MM.1S (cell line): ENCODE results near the gene COLEC12.

ENCODE experiments used
- DNase-seq: peaks from one replicate; pipeline ENCODE4 v3.0.0-alpha.2; 2015
- H2AFZ ChIP-seq: fragments of 300-600 bp; sonication (generic); 2 replicates; pipeline ENCODE4 v1.6.0; 2016; ENCODE audit warnings: antibody characterized with exemption, low read length
- H3F3A ChIP-seq: fragments of 300-600 bp; sonication (generic); 2 replicates; pipeline ENCODE4 v1.6.1; 2016; ENCODE audit warnings: mild to moderate bottlenecking, antibody characterized with exemption, low read length, moderate library complexity, mixed read lengths; ENCODE audit not compliant: insufficient read depth
- H3K27ac ChIP-seq: fragments of 300-600 bp; sonication (generic); 2 replicates; pipeline ENCODE4 v1.5.1; 2016; ENCODE audit warnings: mild to moderate bottlenecking, low read length
- H3K27me3 ChIP-seq: fragments of 300-600 bp; sonication (generic); replicated peaks from 2 replicates; pipeline ENCODE4 v1.6.0; 2016; ENCODE audit warnings: low read length; ENCODE audit not compliant: insufficient read depth
- H3K36me3 ChIP-seq: fragments of 300-600 bp; sonication (generic); replicated peaks from 2 replicates; pipeline ENCODE4 v1.6.1; 2016; ENCODE audit warnings: mild to moderate bottlenecking, low read length, mixed read lengths; ENCODE audit not compliant: insufficient read depth
- H3K4me1 ChIP-seq: fragments of 300-600 bp; sonication (generic); 2 replicates; pipeline ENCODE4 v1.6.1; 2016; ENCODE audit warnings: low read length, mixed read lengths
- H3K4me2 ChIP-seq: fragments of 300-600 bp; sonication (generic); 2 replicates; pipeline ENCODE4 v1.6.0; 2016; ENCODE audit warnings: low read depth, low read length
- H3K4me3 ChIP-seq: fragments of 300-600 bp; sonication (generic); 2 replicates; pipeline ENCODE4 v1.5.1; 2016; ENCODE audit warnings: low read length, mixed read lengths
- H3K79me2 ChIP-seq: fragments of 300-600 bp; sonication (generic); 2 replicates; pipeline ENCODE4 v1.6.1; 2016; ENCODE audit warnings: mixed run types, low read length, mixed read lengths
- H3K9ac ChIP-seq: fragments of 300-600 bp; sonication (generic); 2 replicates; pipeline ENCODE4 v1.6.1; 2016; ENCODE audit warnings: low read length, mixed read lengths
- H3K9me2 ChIP-seq: fragments of 300-600 bp; sonication (generic); replicated peaks from 2 replicates; pipeline ENCODE4 v1.6.1; 2016; ENCODE audit warnings: mild to moderate bottlenecking, low read length, mixed read lengths; ENCODE audit not compliant: insufficient read depth
- H3K9me3 ChIP-seq: fragments of 300-600 bp; sonication (generic); replicated peaks from 2 replicates; pipeline ENCODE4 v1.6.1; 2016; ENCODE audit warnings: mild to moderate bottlenecking, low read length, mixed read lengths; ENCODE audit not compliant: insufficient read depth
- H4K20me1 ChIP-seq: fragments of 300-600 bp; sonication (generic); 2 replicates; pipeline ENCODE4 v1.6.1; 2016; ENCODE audit warnings: mild to moderate bottlenecking, low read length, moderate library complexity, mixed read lengths; ENCODE audit not compliant: insufficient read depth
- EZH2 ChIP-seq: fragments of 300-600 bp; sonication (generic); optimal IDR thresholded peaks from 2 replicates; pipeline ENCODE3; 2017; ENCODE audit warnings: low read depth, mild to moderate bottlenecking, antibody characterized with exemption, low read length, mixed read lengths
- EZH2phosphoT487 ChIP-seq: fragments of 300-600 bp; sonication (generic); IDR thresholded peaks from 2 replicates; pipeline ENCODE4 v1.6.1; 2018; ENCODE audit warnings: antibody characterized with exemption, low read length
- TF ChIP-seq, protein P1 (sequence below): fragments of 300-600 bp; sonication (generic); IDR thresholded peaks from 2 replicates; pipeline ENCODE4 v1.5.1; 2016; ENCODE audit warnings: antibody characterized with exemption, low read length, mixed read lengths

The COLEC12 gene

DNA sequence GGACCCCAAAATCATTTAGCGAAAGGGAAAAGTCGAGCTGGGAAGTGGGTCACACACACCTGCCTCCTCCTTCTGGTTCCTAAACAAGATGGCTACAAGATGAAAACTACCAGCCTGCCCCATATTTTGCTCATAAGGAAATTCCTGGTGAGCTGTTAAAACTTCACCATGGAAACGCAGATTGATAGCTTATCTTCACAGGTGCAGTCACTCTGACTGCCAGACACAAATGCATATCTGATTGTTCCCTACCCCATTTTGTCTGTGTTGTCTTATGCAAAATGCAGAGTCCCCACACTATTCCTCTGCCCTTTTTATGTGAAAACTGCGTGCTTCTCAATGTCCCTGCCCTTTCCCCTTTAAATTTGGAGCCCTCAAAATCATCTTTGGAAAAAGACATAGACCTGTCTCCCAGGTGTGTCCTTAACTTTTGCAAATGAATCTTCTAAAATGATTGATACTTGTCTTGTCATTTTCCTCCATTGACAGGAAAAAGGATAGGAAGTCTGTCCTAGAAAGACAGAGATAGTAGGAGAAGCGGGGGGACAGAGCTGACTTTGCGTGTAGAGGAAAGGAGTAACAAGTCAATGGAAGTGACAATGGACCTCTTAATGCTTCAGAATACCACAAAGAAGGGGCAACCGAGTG lies 193.8 kb downstream of the COLEC12 start:
- Histone ChIP-seq H3K9me3 (no peaks in the 10 kb centered on the region), H3K4me3 (no peak overlapping the region), H2AFZ (no peak overlapping the region), H3K79me2 (no peaks in the 10 kb centered on the region), H3K4me1 (no peaks in the 10 kb centered on the region), H3K36me3 (no peaks in the 10 kb centered on the region), H3K27me3 (no peaks in the 10 kb centered on the region), H4K20me1 (no peaks in the 10 kb centered on the region), H3F3A (no peaks in the 10 kb centered on the region), H3K9me2 (no peaks in the 10 kb centered on the region), H3K27ac (no peak overlapping the region), H3K9ac (no peak overlapping the region), H3K4me2 (no peak overlapping the region)
- TF ChIP-seq EZH2 (no peak), EZH2phosphoT487 (no peak)
- TF ChIP-seq, protein P1, sequence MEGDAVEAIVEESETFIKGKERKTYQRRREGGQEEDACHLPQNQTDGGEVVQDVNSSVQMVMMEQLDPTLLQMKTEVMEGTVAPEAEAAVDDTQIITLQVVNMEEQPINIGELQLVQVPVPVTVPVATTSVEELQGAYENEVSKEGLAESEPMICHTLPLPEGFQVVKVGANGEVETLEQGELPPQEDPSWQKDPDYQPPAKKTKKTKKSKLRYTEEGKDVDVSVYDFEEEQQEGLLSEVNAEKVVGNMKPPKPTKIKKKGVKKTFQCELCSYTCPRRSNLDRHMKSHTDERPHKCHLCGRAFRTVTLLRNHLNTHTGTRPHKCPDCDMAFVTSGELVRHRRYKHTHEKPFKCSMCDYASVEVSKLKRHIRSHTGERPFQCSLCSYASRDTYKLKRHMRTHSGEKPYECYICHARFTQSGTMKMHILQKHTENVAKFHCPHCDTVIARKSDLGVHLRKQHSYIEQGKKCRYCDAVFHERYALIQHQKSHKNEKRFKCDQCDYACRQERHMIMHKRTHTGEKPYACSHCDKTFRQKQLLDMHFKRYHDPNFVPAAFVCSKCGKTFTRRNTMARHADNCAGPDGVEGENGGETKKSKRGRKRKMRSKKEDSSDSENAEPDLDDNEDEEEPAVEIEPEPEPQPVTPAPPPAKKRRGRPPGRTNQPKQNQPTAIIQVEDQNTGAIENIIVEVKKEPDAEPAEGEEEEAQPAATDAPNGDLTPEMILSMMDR, result no peak
- DNase-seq, result no peak

DNA sequence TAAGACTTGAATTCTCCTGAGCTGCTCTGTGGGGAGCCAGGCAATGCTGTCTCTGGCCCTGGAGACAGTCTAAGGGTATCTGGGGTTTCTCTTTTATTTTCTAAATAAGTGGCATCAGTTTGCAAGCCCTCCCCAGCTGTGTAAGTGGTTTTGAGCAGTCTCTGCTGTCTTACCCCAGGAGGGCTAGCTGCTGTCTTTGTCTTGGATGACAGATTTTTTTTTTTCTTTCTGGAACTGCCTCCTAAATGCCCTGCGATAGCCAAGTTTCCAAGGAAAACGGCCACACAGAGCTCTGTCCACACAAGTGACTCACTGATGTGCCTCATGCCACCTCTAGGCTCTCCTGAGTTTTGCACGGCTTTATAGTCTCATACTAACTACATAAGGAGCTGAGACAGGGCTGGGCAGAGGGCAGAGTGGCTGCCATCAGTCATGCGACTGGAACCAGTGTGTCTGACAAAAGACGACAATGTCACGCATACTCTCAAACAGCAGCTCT lies 195.4 kb downstream of the COLEC12 start:
- H2AFZ ChIP-seq, result no peak overlapping the region
- H3K27ac ChIP-seq, result no peak overlapping the region

DNA sequence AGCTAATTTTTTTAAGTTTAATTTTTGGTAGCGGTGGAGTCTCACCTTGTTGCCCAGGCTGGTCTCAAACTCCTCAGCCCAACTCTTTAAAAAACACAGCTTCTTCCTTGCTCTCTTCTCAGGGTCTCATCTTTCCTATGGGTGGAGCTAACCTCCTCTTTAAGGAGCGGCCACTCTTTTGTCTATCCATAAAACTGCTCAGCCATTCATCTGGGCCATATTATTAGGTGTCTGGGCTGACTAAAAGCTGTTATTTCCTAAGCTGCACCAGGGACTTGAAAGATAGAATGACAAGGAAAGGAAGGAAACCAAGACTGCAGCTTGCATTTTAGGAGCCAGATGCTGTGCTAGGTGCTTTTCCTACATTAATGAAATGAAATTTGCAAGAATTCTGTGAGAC lies 196.9 kb downstream of the COLEC12 start:
- Histone ChIP-seq H3K4me3 (no peak overlapping the region), H3K9me3 (no peaks in the 10 kb centered on the region), H3K27ac (no peak overlapping the region), H3K9me2 (no peaks in the 10 kb centered on the region), H3K27me3 (no peaks in the 10 kb centered on the region), H3K36me3 (no peaks in the 10 kb centered on the region), H3K4me1 (no peaks in the 10 kb centered on the region), H3F3A (no peaks in the 10 kb centered on the region), H3K79me2 (no peaks in the 10 kb centered on the region), H4K20me1 (no peaks in the 10 kb centered on the region), H3K9ac (no peak overlapping the region), H2AFZ (no peak overlapping the region), H3K4me2 (no peak overlapping the region)
- TF ChIP-seq EZH2 (no peak), EZH2phosphoT487 (no peak)
- TF ChIP-seq, protein P1, result no peak
- no peak for DNase-seq

More for the DNA sequence above, 195.4 kb downstream of the COLEC12 start:
- H3K27me3 ChIP-seq, result no peaks in the 10 kb centered on the region
- no peaks in the 10 kb centered on the region for H4K20me1 ChIP-seq
- H3K4me2 ChIP-seq, result no peak overlapping the region
- TF ChIP-seq, protein P1, result no peak
- TF ChIP-seq EZH2phosphoT487, result no peak
- no peak for TF ChIP-seq EZH2
- no peak overlapping the region for H3K4me3 ChIP-seq
- H3K9me2 ChIP-seq, result no peaks in the 10 kb centered on the region
- H3K79me2 ChIP-seq, result no peaks in the 10 kb centered on the region
- H3F3A ChIP-seq, result no peaks in the 10 kb centered on the region
- H3K9ac ChIP-seq, result no peak overlapping the region
- no peaks in the 10 kb centered on the region for H3K36me3 ChIP-seq
- H3K4me1 ChIP-seq, result no peaks in the 10 kb centered on the region
- no peaks in the 10 kb centered on the region for H3K9me3 ChIP-seq
- DNase-seq, result no peak
